HepG2 (cell line): Measurements from ENCODE around the gene TMEM14A.

Experiments
- NFRKB ChIP-seq: fragments of 450-650 bp; IDR thresholded peaks from 2 replicates; pipeline ENCODE4 v1.6.1; 2017
- ZNF333 ChIP-seq: sonication (generic); formaldehyde crosslinking; IDR thresholded peaks from 2 replicates; pipeline ENCODE4 v1.4.0; 2020; ENCODE audit warnings: mild to moderate bottlenecking, missing genetic modification reagents, borderline replicate concordance

DNA sequence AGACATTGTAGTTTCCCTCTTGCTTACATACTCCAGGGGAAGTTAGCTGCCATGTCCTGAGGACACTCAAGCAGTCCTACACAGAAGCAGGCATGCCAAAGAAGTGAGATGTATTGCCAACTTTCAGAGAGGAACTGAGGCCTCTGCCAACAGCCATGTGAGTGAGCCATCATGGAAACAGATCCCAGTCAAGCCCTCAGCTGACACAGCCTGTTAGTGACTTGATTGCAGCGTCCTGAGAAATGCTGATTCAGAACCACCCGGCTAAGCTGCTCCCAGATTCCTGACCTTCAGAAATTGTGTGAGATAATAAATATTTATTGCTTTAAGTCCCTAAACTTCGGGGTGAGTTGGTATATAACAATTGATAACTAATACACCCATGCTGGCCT, 54.2 kb downstream of the TMEM14A start:
- TF ChIP-seq NFRKB (no peak), ZNF333 (CRISPR knock-in tag) (no peak)
